ENCODE results near the gene EPO. TPM values are rescaled to one million over a fixed set of nuclear protein-coding genes. Genes with fewer than 3 reads are reported as not detected.
A peak's percentile ranks its signal among the peaks of the same experiment; 100 is the strongest.

Gene EPO
- total RNA-seq, 1 donor from 2014 or later = not detected

- no peaks in the 10 kb centered on the region for H3K27me3 Mint-ChIP-seq (ENCODE audit: low read depth)
- no peaks in the 10 kb centered on the region for H3K9me3 Mint-ChIP-seq (ENCODE audit: low read depth)
- no peak overlapping the region for H3K4me3 Mint-ChIP-seq (ENCODE audit: unreplicated experiment)
- peaks cover 8% of the 10 kb centered on the region for H3K36me3 Mint-ChIP-seq (ENCODE audit: low read depth)
- TF ChIP-seq CTCF (IDR thresholded peaks at IDR 0.05) = no peak
- peaks cover 4% of the 10 kb centered on the region for H3K4me1 Mint-ChIP-seq (ENCODE audit: low read depth)
- DNase-seq (ENCODE audit: low spot score) = no peak
- no peak overlapping the region for H3K27ac Mint-ChIP-seq (ENCODE audit: unreplicated experiment)
Measured at GRCh38 chr7:100686822-100687211, 33.5 kb upstream of the EPO start.

DNA sequence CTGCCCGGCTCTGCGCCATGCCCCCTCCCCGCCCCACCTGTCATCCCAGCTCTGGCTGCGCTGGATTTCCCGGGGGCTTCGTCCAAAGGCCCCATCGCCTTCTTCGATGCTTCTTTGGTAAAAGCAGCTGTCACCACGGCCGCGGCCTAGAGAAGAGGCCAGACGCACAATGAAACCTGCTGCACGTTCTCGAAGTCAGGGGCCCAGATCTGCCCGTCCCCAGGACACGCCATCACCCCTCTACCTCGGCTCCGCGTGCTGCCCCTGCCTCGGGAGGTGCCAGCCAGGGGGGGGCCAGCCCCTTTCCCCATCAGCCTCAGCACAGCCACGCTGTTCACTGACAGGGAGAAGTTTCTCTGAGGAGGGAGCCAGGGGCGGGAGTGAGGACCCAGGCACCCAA, 33.0 kb upstream of the EPO start:
- Mint-ChIP-seq H3K27me3 (ENCODE audit: low read depth) (no peaks in the 10 kb centered on the region), H3K36me3 (ENCODE audit: low read depth) (peaks cover 8% of the 10 kb centered on the region), H3K9me3 (ENCODE audit: low read depth) (no peaks in the 10 kb centered on the region), H3K4me3 (ENCODE audit: unreplicated experiment) (no peak overlapping the region), H3K4me1 (ENCODE audit: low read depth) (peaks cover 8% of the 10 kb centered on the region), H3K27ac (ENCODE audit: unreplicated experiment) (no peak overlapping the region)
- no peak for DNase-seq (ENCODE audit: low spot score)
- no peak for TF ChIP-seq CTCF (IDR thresholded peaks at IDR 0.05)

GRCh38 chr7:100687751-100688300, 32.4 kb upstream of the EPO start:
- Mint-ChIP-seq H3K9me3 (ENCODE audit: low read depth) (no peaks in the 10 kb centered on the region), H3K36me3 (ENCODE audit: low read depth) (peaks cover 8% of the 10 kb centered on the region), H3K4me3 (ENCODE audit: unreplicated experiment) (no peak overlapping the region), H3K27me3 (ENCODE audit: low read depth) (no peaks in the 10 kb centered on the region), H3K27ac (ENCODE audit: unreplicated experiment) (no peak overlapping the region), H3K4me1 (ENCODE audit: low read depth) (peaks cover 14% of the 10 kb centered on the region)
- no peak for TF ChIP-seq CTCF (IDR thresholded peaks at IDR 0.05)
- DNase-seq (ENCODE audit: low spot score) = no peak

GRCh38 chr7:100688326-100688860, 31.9 kb upstream of the EPO start:
- H3K36me3 Mint-ChIP-seq (ENCODE audit: low read depth) = peaks cover 6% of the 10 kb centered on the region
- no peak for DNase-seq (ENCODE audit: low spot score)
- H3K4me1 Mint-ChIP-seq (ENCODE audit: low read depth) = peaks cover 19% of the 10 kb centered on the region
- H3K27me3 Mint-ChIP-seq (ENCODE audit: low read depth) = no peaks in the 10 kb centered on the region
- no peak overlapping the region for H3K4me3 Mint-ChIP-seq (ENCODE audit: unreplicated experiment)
- H3K27ac Mint-ChIP-seq (ENCODE audit: unreplicated experiment) = peak overlapping the region; percentile 8
- TF ChIP-seq CTCF (IDR thresholded peaks at IDR 0.05) = no peak
- no peaks in the 10 kb centered on the region for H3K9me3 Mint-ChIP-seq (ENCODE audit: low read depth)

GRCh38 chr7:100689230-100690135, 30.8 kb upstream of the EPO start:
- Mint-ChIP-seq H3K36me3 (ENCODE audit: low read depth) (peaks cover 6% of the 10 kb centered on the region), H3K9me3 (ENCODE audit: low read depth) (no peaks in the 10 kb centered on the region), H3K4me3 (ENCODE audit: unreplicated experiment) (no peak overlapping the region), H3K4me1 (ENCODE audit: low read depth) (peaks cover 19% of the 10 kb centered on the region), H3K27me3 (ENCODE audit: low read depth) (no peaks in the 10 kb centered on the region), H3K27ac (ENCODE audit: unreplicated experiment) (no peak overlapping the region)
- no peak for TF ChIP-seq CTCF (IDR thresholded peaks at IDR 0.05)
- DNase-seq (ENCODE audit: low spot score) = no peak

Data from chondrocyte (in vitro differentiated cells).